ENCODE data around the gene STIMATE.

DNA sequence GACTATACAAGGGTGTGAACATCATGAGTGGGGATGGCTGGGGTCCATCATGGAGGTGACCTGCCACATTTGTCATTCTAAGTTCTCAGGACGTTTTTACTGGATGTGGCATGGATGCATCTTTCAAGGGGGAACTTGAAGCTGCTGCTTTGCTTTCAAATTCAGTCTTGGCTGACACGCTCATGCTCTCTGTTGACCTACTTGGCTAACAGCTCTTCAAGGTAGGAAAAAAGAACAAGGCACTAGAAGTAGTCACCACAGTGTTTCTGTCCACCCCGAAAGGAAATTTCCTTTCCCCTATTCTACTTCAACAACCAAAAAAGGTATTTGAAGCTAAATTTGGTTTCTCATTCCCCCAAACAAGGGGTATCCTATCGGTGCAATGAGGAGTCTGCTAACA lies 15.0 kb downstream of the STIMATE start:
- TF ChIP-seq, protein P1, sequence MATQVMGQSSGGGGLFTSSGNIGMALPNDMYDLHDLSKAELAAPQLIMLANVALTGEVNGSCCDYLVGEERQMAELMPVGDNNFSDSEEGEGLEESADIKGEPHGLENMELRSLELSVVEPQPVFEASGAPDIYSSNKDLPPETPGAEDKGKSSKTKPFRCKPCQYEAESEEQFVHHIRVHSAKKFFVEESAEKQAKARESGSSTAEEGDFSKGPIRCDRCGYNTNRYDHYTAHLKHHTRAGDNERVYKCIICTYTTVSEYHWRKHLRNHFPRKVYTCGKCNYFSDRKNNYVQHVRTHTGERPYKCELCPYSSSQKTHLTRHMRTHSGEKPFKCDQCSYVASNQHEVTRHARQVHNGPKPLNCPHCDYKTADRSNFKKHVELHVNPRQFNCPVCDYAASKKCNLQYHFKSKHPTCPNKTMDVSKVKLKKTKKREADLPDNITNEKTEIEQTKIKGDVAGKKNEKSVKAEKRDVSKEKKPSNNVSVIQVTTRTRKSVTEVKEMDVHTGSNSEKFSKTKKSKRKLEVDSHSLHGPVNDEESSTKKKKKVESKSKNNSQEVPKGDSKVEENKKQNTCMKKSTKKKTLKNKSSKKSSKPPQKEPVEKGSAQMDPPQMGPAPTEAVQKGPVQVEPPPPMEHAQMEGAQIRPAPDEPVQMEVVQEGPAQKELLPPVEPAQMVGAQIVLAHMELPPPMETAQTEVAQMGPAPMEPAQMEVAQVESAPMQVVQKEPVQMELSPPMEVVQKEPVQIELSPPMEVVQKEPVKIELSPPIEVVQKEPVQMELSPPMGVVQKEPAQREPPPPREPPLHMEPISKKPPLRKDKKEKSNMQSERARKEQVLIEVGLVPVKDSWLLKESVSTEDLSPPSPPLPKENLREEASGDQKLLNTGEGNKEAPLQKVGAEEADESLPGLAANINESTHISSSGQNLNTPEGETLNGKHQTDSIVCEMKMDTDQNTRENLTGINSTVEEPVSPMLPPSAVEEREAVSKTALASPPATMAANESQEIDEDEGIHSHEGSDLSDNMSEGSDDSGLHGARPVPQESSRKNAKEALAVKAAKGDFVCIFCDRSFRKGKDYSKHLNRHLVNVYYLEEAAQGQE (IDR thresholded peaks at IDR 0.05; ENCODE audit: borderline replicate concordance): no peak
- TF ChIP-seq RAD21 (conservative IDR thresholded peaks at IDR 0.05): no peak

Measured in neural cell (in vitro differentiated cells).